K562 (cell line): ENCODE data around the gene TMEM114. TPM values are rescaled to one million over a fixed set of nuclear protein-coding genes. Genes with fewer than 3 reads are reported as not detected.

ENCODE experiments used
- ATAC-seq: fragments of 200-7000 bp; cut with Tn5 transposase; 3 replicates; pipeline ENCODE4 v1.9.1; 2020; ENCODE audit warnings: moderate library complexity
- BruUV-seq: library from RNA; stranded (reverse); fragments of 400-500 nt; replicated peaks from 2 replicates; lab custom pipeline; 2021; lab: Mats Ljungman, UMichigan
- CTCF ChIA-PET: fragments of 300-600 bp; formaldehyde crosslinking; extraction: SDS; loops from one replicate; lab custom pipeline; 2021; ENCODE audit warnings: low intra/inter-chr PET ratio; lab: Yijun Ruan, JAX
- POLR2A ChIA-PET: fragments of 300-600, 350-650 bp; sonication (Branson Sonifier 250); formaldehyde crosslinking; extraction: SDS; loops from one replicate; lab custom pipeline; 2021; ENCODE audit warnings: antibody characterized with exemption, inconsistent platforms; lab: Yijun Ruan, JAX
- DNase-seq, 4 experiments: peaks; one replicate each; pipeline versions ENCODE4 v3.0.0 to v3.0.0-alpha.2; 2011 to 2018; ENCODE audit warnings: low spot score in 3 of 4, mixed read lengths in 3 of 4; ENCODE audit errors: extremely low read depth in 1 of 4
- FAIRE-seq: peaks from 2 replicates; lab custom pipeline; 2011; peaks lifted over from hg19 to GRCh38; lab: Jason Lieb, UNC
- H2AFZ ChIP-seq: 2 replicates; pipeline ENCODE4 v1.6.0; 2011; ENCODE audit warnings: low read depth, low read length, control low read depth, inconsistent platforms
- H3K27ac ChIP-seq: fragments of 200-600 bp; 3 replicates; pipeline ENCODE4 v1.8.0; 2011; ENCODE audit warnings: low read depth, mild to moderate bottlenecking, control low read depth, inconsistent platforms, low read length, moderate library complexity, mixed read lengths; ENCODE audit errors: extremely low read depth
- H3K27me3 ChIP-seq, 2 experiments: fragments of 300-600 bp in 1 of 2; 2 replicates in 1 of 2; 3 replicates in 1 of 2; pipeline versions ENCODE4 v1.6.0 to v1.8.0; 2011; ENCODE audit warnings: inconsistent platforms in 2 of 2, low read length in 2 of 2, mild to moderate bottlenecking in 1 of 2, mixed read lengths in 1 of 2, moderate library complexity in 1 of 2; ENCODE audit not compliant: control insufficient read depth in 2 of 2, insufficient read depth in 2 of 2
- H3K36me3 ChIP-seq: fragments of 300-600 bp; 3 replicates; pipeline ENCODE4 v1.8.0; 2011; ENCODE audit warnings: mild to moderate bottlenecking, low read length, inconsistent platforms; ENCODE audit not compliant: control insufficient read depth, insufficient read depth
- H3K4me1 ChIP-seq, 2 experiments: fragments of 200-600 bp in 1 of 2; replicated peaks in 1 of 2; 2 replicates in 1 of 2; 3 replicates in 1 of 2; pipeline versions ENCODE4 v1.5.1 to v1.8.0; 2011; ENCODE audit warnings: inconsistent platforms in 2 of 2, low read length in 2 of 2, mild to moderate bottlenecking in 1 of 2, mixed read lengths in 1 of 2, moderate library complexity in 1 of 2; ENCODE audit not compliant: control insufficient read depth in 2 of 2, insufficient read depth in 2 of 2
- H3K4me2 ChIP-seq: 2 replicates; pipeline ENCODE4 v1.6.1; 2011; ENCODE audit warnings: low read length, control low read depth, inconsistent platforms, mixed read lengths; ENCODE audit not compliant: insufficient read depth
- H3K4me3 ChIP-seq: fragments of 200-600 bp; sonication (generic), shearing (Covaris generic); 2 replicates; pipeline ENCODE4 v1.5.1; 2016; ENCODE audit warnings: control low read depth, inconsistent platforms
- H3K79me2 ChIP-seq: fragments of 200-600 bp; 3 replicates; pipeline ENCODE4 v1.8.0; 2011; ENCODE audit warnings: low read length, inconsistent platforms; ENCODE audit not compliant: control insufficient read depth, insufficient read depth
- H3K9ac ChIP-seq, 2 experiments: 2 replicates each; pipeline versions ENCODE4 v1.6.0 to v1.6.1; 2011; ENCODE audit warnings: low read depth in 2 of 2, low read length in 2 of 2, control low read depth in 1 of 2, inconsistent platforms in 1 of 2, mild to moderate bottlenecking in 1 of 2, mixed read lengths in 1 of 2; ENCODE audit not compliant: insufficient read depth in 1 of 2
- H3K9me1 ChIP-seq: one replicate; pipeline ENCODE4 v1.6.0; 2011; ENCODE audit warnings: inconsistent platforms, mild to moderate bottlenecking, low read length, moderate library complexity; ENCODE audit not compliant: control insufficient read depth, insufficient read depth
- H3K9me3 ChIP-seq: replicated peaks from 2 replicates; pipeline ENCODE4 v1.5.1; 2011; ENCODE audit warnings: low read depth, low read length, inconsistent platforms; ENCODE audit not compliant: control insufficient read depth, insufficient read depth
- H4K20me1 ChIP-seq: replicated peaks from 2 replicates; pipeline ENCODE4 v1.6.1; 2011; ENCODE audit warnings: low read length, inconsistent platforms, mixed read lengths; ENCODE audit not compliant: control insufficient read depth, insufficient read depth
- SNAPC5 ChIP-seq: fragments of 250-450 bp; sonication (Bioruptor Pico); IDR thresholded peaks from 2 replicates; pipeline ENCODE4 v1.8.0; 2021; ENCODE audit warnings: moderate library complexity, mild to moderate bottlenecking, inconsistent platforms
- TAL1 ChIP-seq: fragments of 450-650 bp; IDR thresholded peaks from 2 replicates; pipeline ENCODE4 v1.6.1; 2016; ENCODE audit warnings: mild to moderate bottlenecking
- ZNF24 ChIP-seq: fragments of 450-650 bp; IDR thresholded peaks from 2 replicates; pipeline ENCODE4 v1.6.1; 2016
- WGBS: fragments of 100-300 bp; shearing (Covaris generic); methylation state at CpG from one replicate; pipeline ENCODE4 v1.1.6; 2016; ENCODE audit warnings: low coverage, mixed read lengths; ENCODE audit not compliant: insufficient coverage; ENCODE audit errors: missing lambda C conversion rate; 5-methylcytosine and 5-hydroxymethylcytosine counted together
- in situ Hi-C: fragments of 300-500 bp; cut with MboI; formaldehyde crosslinking; loops from 4 replicates; pipeline ENCODE4 v1.15.0; 2018; ENCODE audit warnings: inconsistent platforms, mixed read lengths
- intact Hi-C: fragments of 100-400 bp; cut with micrococcal nuclease; formaldehyde crosslinking; loops from 2 replicates; pipeline ENCODE4 v1.14.2; 2022
- polyA plus RNA-seq, 8 experiments: library from polyadenylated mRNA; depleted of rRNA in 4 of 8; stranded (reverse) in 5 of 8; unstranded in 3 of 8; fragments of >200 nt; fragmentation: Nextera tagmentation in 2 of 8; fragmentation: Illumina TruSeq in 1 of 8; extraction: Ambion mirVana in 2 of 8; extraction: Trizol in 1 of 8; gene quantifications; 2 replicates each; pipeline versions ENCODE4 v1.2.1 to v1.2.3, GENCODE V29; 2011 to 2014; ENCODE audit warnings: inconsistent platforms in 1 of 8, missing spikeins in 1 of 8
- total RNA-seq, 7 experiments: library from RNA; depleted of rRNA in 6 of 7; stranded (reverse); fragments of >200 nt in 6 of 7; fragmentation: Illumina TruSeq in 2 of 7; extraction: Trizol in 2 of 7; gene quantifications; 2 replicates each; pipeline versions ENCODE4 v1.2.1 to v1.2.3, GENCODE V29; 2011 to 2021; ENCODE audit warnings: low replicate concordance in 1 of 7

The TMEM114 gene
- total and polyA plus RNA-seq, 9 of the 15 experiments (the other 6 are each of a cell fraction or from before 2014, with no cell fraction given): not detected

- FAIRE-seq (no peak), DNase-seq (no peak), ATAC-seq (no peak)
- Histone ChIP-seq H3K27me3 (no peaks in the 10 kb centered on the region), H3K36me3 (peaks cover 93% of the 10 kb centered on the region; the same call in 2 of the 3 replicates), H3K4me3 (no peak overlapping the region), H3K9me3 (no peaks in the 10 kb centered on the region), H3K79me2 (no peaks in the 10 kb centered on the region), H3K27ac (no peak overlapping the region), H3K9me1 (no peaks in the 10 kb centered on the region), H2AFZ (no peak overlapping the region), H3K9ac (0 out of 4 replicates have a peak overlapping the region, but pooled peaks of 1 of the 2 experiments have one; percentile 42), H3K4me1 (peaks cover 3% of the 10 kb centered on the region in 2 experiments; a peak in 4 of 5 replicates), H4K20me1 (0 out of 2 replicates have a peak, but pooled peaks cover 8% of the 10 kb centered on the region), H3K4me2 (no peak overlapping the region)
- TF ChIP-seq TAL1: peak; percentile 15; the same call in 1 of the 2 replicates
- no peak for TF ChIP-seq SNAPC5 (CRISPR knock-in tag)
- intact Hi-C loops (no loop called here), in situ Hi-C loops (no loop called here)
- no TSS peak for BruUV-seq
- ChIA-PET CTCF (no interaction called here), POLR2A (interaction anchor here (0.6 kb wide), 1 partner anchor 506 kb away, joined by 3 read pairs; no protein-coding TSS in a partner anchor)
- 55% methylated on average over 14 of the region's 15 CpGs for WGBS
These were observed 41.6 kb upstream of the TMEM114 start for GRCh38 chr16:8631818-8632465.

GRCh38 chr16:8631373-8631772 lies 41.1 kb upstream of the TMEM114 start:
- peaks cover 3% of the 10 kb centered on the region in 2 experiments; a peak in 4 of 5 replicates for H3K4me1 ChIP-seq
- H4K20me1 ChIP-seq: 0 out of 2 replicates have a peak, but pooled peaks cover 8% of the 10 kb centered on the region
- ATAC-seq: no peak
- H3K9me3 ChIP-seq: no peaks in the 10 kb centered on the region
- no peak for DNase-seq
- peaks cover 91% of the 10 kb centered on the region; the same call in 2 of the 3 replicates for H3K36me3 ChIP-seq
- no peaks in the 10 kb centered on the region for H3K27me3 ChIP-seq
- no TSS peak for BruUV-seq
- intact Hi-C loops: no loop called here
- WGBS: 91% methylated on average over 9 of the region's 9 CpGs
- H3K4me2 ChIP-seq: no peak overlapping the region
- CTCF ChIA-PET: no interaction called here
- H3K4me3 ChIP-seq: no peak overlapping the region
- no peak for FAIRE-seq
- no peak overlapping the region for H3K9ac ChIP-seq
- TF ChIP-seq ZNF24: no peak
- H2AFZ ChIP-seq: no peak overlapping the region
- in situ Hi-C loops: no loop called here
- POLR2A ChIA-PET: no interaction called here
- H3K27ac ChIP-seq: no peak overlapping the region
- no peaks in the 10 kb centered on the region for H3K79me2 ChIP-seq
- H3K9me1 ChIP-seq: no peaks in the 10 kb centered on the region
